Astrocyte of the spinal cord (primary cell): ENCODE results near the gene RANBP17.

Source experiments
- DNase-seq: peaks from one replicate; pipeline ENCODE4 v3.0.0; 2011; ENCODE audit warnings: low read depth, low spot score
- H3K4me3 ChIP-seq: 2 replicates; pipeline ENCODE4 v1.5.1; 2011; ENCODE audit warnings: low read depth, mild to moderate bottlenecking, low read length, moderate library complexity
- in situ Hi-C: cut with HindIII; loops from 2 replicates; pipeline ENCODE4 v1.10.0; 2017; ENCODE audit warnings: low sequenced_read_pairs
- TF ChIP-seq, protein P1 (sequence below): IDR thresholded peaks from 2 replicates; pipeline ENCODE4 v1.5.1; 2012; ENCODE audit warnings: low read depth, mild to moderate bottlenecking, low read length, inconsistent platforms

The RANBP17 gene

DNA sequence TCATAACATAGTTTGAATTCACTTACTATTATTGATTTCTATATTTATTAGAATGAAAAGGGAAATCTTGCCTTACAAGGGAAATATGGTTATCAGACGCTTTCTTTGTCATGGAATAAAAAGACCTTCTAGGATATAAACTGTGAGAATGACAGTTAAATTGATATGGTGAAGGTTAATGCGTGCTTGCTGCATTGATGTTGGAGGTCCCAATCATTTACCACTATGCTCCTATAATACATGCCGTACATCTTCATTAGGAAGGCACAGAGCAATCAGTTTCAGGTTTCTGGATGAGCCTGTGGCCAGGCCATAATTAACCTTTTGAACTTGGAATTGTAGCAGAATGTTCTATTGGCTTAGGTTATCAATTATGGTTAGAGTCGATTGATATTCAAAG lies 245.9 kb downstream of the RANBP17 start:
- in situ Hi-C loops, result no loop called here
- no peak overlapping the region for H3K4me3 ChIP-seq
- no peak for DNase-seq
- TF ChIP-seq, protein P1, sequence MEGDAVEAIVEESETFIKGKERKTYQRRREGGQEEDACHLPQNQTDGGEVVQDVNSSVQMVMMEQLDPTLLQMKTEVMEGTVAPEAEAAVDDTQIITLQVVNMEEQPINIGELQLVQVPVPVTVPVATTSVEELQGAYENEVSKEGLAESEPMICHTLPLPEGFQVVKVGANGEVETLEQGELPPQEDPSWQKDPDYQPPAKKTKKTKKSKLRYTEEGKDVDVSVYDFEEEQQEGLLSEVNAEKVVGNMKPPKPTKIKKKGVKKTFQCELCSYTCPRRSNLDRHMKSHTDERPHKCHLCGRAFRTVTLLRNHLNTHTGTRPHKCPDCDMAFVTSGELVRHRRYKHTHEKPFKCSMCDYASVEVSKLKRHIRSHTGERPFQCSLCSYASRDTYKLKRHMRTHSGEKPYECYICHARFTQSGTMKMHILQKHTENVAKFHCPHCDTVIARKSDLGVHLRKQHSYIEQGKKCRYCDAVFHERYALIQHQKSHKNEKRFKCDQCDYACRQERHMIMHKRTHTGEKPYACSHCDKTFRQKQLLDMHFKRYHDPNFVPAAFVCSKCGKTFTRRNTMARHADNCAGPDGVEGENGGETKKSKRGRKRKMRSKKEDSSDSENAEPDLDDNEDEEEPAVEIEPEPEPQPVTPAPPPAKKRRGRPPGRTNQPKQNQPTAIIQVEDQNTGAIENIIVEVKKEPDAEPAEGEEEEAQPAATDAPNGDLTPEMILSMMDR, result no peak

DNA sequence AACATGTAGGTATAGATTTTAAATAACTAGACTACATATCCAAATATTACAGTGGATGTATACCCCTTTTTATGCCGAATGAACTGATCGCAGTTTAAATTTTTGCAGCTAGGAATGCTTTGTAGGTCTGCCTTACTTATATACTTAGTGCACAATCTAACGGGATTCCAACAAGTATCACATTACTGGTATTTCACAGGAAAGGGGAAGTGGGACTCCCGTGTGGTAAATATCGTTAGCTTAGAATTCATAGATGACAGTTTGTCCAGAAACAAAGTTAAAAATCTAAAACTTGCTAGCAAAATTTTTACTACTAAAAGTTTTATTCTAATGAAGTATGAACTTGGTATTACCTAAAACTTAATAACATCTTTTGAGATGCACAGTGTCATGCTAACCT lies 253.7 kb downstream of the RANBP17 start:
- no peak for DNase-seq
- in situ Hi-C loops, result no loop called here
- TF ChIP-seq, protein P1, result no peak
- no peak overlapping the region for H3K4me3 ChIP-seq

DNA sequence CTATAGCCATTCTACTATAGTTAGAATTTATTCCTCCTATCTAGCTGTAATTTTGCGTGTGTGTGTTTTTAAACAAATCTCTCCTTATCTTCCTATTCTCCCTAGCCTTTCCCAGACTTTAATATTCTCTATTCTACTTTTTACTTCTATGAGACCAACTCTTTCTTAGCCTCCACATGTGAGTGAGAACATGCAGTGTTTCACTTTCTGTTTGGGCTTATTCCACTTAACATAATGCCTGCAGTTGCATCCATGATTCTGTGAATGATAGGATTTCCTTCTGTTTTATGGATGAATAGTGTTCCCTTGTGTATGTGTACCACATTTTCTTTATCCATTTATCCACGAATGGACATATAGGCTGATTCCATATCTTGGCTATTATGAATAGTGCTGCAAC lies 254.9 kb downstream of the RANBP17 start:
- no peak overlapping the region for H3K4me3 ChIP-seq
- TF ChIP-seq, protein P1, result no peak
- DNase-seq, result no peak
- in situ Hi-C loops, result no loop called here

DNA sequence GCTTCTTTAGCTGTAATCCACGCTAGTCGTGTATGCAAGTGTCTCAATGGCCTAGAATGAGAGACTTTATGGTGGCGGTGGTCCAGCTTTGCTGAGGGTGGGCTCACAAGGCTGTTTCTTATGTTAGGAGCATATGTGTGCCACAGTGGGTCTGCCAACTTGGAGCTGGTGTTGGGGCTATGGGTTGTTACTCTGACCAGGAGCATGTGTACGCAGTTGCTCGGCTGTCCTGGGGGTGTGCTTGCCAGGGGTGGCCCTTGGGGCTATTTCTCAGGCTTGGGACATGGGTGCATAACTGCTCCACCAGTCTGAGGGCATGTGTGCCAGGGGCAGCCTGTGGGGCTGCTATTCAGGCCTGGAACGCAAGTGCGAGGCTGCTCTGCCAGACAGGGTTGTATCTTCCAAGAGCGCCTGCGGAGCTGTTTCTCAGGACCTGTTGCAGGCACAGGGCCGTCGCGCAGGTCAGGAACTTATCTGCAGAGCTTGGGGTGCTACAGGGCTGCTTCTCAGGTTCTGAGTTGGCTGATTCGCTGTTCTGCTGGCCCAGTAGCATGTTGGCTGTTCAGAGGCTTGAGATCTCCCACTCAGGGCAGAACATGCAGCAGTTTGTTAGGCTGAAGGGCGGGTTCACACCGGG lies 259.3 kb downstream of the RANBP17 start:
- no peak overlapping the region for H3K4me3 ChIP-seq
- in situ Hi-C loops, result no loop called here
- TF ChIP-seq, protein P1, result no peak
- no peak for DNase-seq

DNA sequence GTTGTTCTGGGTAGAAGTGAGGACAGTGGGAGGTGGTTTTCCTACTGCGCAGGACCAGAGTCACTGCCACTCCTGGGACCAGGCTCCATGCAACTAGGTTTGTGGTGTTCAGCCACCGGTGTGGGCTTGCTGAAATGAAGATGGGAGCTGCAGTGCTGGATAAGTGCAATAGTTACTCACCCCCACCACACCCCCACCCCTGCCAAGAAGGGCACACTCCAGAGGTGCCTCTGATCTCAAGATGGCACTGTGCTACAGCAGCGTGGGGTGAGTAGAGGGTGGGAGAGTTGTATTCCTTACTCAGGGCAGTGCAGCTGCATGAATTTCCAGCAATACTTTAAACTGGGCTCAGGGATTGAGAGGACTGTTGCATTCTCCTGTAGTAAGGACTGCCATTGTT lies 259.8 kb downstream of the RANBP17 start:
- TF ChIP-seq, protein P1, result no peak
- in situ Hi-C loops, result no loop called here
- H3K4me3 ChIP-seq, result no peak overlapping the region
- no peak for DNase-seq

DNA sequence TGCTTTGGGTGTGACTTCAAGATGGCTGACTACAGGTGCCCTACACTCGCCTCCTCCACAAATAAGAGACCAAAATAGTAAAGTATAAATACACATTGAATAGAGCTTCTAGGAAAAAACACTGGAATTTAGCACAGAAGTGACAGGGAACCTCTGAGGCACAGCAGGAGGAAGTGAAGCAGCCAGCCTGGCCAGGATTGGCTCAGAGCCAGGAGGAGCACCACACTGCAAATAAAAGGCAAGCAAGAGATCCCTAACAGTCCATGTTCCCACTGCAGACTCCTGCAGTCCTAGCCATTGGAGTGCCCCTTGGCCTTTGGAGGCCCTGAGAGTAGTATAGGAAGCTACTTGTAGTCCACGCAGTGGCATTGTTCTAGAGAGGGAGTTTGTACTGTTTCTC lies 260.6 kb downstream of the RANBP17 start:
- DNase-seq, result peak; percentile 28
- no peak overlapping the region for H3K4me3 ChIP-seq
- TF ChIP-seq, protein P1, result no peak
- in situ Hi-C loops, result no loop called here
